Keratinocyte (primary cell): Measurements from ENCODE around the gene SIX5.

Experiments
- EZH2 ChIP-seq: IDR thresholded peaks from one replicate; pipeline ENCODE4 v1.6.1; 2012; ENCODE audit warnings: inconsistent platforms, mild to moderate bottlenecking, low read length, moderate library complexity
- TF ChIP-seq, protein P1 (sequence below), 3 experiments: IDR thresholded peaks in 1 of 3; conservative IDR thresholded peaks in 1 of 3; optimal IDR thresholded peaks in 1 of 3; 2 replicates in 2 of 3; 3 replicates in 1 of 3; pipeline versions ENCODE3 to v1.5.1; 2011; ENCODE audit warnings: low read length in 3 of 3, mild to moderate bottlenecking in 3 of 3, moderate library complexity in 2 of 3, control low read depth in 1 of 3, inconsistent platforms in 1 of 3; ENCODE audit not compliant: insufficient read depth in 2 of 3; ENCODE audit errors: extremely low read depth in 1 of 3

DNA sequence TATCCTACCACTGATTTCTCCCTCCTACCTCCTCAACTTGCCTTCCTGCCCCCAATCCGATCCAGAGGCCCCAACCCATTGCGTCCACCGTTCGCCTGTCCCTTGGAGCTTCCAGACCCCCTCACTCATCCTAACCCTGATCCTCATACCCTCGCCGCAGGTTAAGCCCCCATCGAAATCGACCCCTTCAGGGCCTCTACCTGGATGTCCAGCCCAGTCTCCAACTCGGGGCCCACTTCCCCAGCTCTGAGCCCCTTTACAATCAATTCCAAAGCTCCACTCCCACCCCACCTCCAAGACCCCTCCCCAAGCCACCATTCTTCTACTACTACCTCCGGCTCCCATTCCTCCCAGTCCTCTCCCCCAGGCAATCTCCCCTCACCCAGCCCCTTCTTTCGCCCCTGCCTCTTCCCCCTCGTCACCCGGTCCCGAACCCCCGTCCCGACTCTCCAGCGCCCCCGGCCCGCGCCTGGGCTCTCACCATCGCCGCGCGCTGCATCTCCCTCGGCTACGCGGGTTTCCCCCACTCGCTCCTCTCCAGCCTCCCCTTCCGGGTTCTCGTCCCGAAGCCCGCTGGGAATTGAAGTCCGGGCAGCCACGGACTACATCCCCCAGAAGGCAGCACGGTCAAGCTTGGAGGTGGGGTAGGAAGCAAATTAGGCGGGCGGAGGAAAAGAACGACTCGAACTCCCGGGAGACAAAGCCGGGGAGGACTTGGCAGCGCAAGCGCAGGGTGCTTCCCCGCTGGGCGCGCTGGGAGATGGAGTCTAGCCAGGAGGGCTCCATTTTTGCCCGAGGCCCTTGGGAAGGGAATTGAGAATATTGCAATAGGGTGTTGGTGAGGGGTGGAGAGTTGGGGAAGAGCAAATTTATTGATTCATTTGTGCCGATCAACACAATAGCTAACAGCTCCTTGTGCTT, 38.4 kb downstream of the SIX5 start, which contains the start of gene FBXO46:
- TF ChIP-seq, protein P1, sequence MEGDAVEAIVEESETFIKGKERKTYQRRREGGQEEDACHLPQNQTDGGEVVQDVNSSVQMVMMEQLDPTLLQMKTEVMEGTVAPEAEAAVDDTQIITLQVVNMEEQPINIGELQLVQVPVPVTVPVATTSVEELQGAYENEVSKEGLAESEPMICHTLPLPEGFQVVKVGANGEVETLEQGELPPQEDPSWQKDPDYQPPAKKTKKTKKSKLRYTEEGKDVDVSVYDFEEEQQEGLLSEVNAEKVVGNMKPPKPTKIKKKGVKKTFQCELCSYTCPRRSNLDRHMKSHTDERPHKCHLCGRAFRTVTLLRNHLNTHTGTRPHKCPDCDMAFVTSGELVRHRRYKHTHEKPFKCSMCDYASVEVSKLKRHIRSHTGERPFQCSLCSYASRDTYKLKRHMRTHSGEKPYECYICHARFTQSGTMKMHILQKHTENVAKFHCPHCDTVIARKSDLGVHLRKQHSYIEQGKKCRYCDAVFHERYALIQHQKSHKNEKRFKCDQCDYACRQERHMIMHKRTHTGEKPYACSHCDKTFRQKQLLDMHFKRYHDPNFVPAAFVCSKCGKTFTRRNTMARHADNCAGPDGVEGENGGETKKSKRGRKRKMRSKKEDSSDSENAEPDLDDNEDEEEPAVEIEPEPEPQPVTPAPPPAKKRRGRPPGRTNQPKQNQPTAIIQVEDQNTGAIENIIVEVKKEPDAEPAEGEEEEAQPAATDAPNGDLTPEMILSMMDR (optimal IDR thresholded peaks at IDR 0.05 in 1 of 3, IDR thresholded peaks at IDR 0.05 in 1 of 3, conservative IDR thresholded peaks at IDR 0.05 in 1 of 3; ENCODE audit: extremely low read depth in 1 of 3, insufficient read depth in 2 of 3, low read length in 3 of 3) = peak in 2 of 3 experiments; percentile 9 to 19
- no peak for TF ChIP-seq EZH2
